ENCODE measurements around the gene GMDS. TPM values are rescaled to one million over a fixed set of nuclear protein-coding genes. Genes with fewer than 3 reads are reported as not detected.

GMDS gene
- total and polyA plus RNA-seq, 4 donors: 7.3 to 28.3 (median 16.1) TPM

DNA sequence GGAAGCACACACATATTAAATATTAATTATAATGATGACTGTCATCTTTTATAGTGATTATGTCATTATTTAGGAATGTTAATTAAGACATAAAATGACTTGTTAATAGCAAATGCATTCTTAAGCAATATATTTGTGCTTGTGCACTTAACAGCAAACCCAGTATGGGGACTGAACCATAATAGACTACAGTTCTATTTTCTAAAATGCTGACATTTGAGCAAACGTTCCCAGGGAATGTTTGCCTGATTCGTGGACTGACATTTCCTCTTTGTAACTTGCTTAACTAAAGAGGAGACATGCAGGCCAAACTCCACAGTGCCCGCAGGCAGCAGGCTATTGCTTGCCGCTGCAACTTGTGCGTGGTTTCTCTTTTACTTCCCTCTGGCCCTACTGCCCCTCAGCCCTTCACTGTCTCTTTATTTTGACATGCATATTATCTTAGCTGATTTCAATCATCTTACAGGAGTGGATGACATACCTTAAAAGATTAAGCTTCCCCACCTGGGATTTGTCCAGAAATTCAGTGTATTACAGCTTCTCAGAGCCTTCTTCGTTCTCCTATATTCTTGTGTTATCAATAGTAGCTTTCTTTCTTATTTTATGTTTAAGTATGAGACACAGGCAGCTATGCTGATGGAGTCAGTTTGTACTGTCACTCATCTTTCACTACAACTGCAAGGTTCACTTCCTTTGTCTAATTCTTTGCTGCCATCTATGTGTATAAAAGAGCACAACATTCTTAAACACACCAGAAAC, 141.5 kb downstream of the GMDS start:
- no peaks in the 10 kb centered on the region for H3K4me1 ChIP-seq (ENCODE audit: control insufficient read depth in 5 of 5, insufficient read depth in 5 of 5, low read length in 5 of 5)
- no peak for ATAC-seq (ENCODE audit: insufficient read depth, low FRiP score)
- peaks cover 0 to 24% (median 18%) of the 10 kb centered on the region in 3 donors for H3K27me3 ChIP-seq (ENCODE audit: control insufficient read depth in 3 of 3, insufficient read depth in 3 of 3, low read length in 2 of 3)
- H3K9me3 ChIP-seq (ENCODE audit: control insufficient read depth in 4 of 4, insufficient read depth in 3 of 4, low read length in 3 of 4): no peaks in the 10 kb centered on the region
- DNase-seq: peak in 2 of 3 donors; percentile 69 to 73
- H3K4me3 ChIP-seq: no peak overlapping the region
- WGBS, 2 donors: 25 to 45% methylated on average over 6 of the region's 6 CpGs
- no peak overlapping the region for H3K9ac ChIP-seq (ENCODE audit: insufficient read depth in 1 of 2, low read length in 2 of 2)
- TF ChIP-seq CTCF (IDR thresholded peaks at IDR 0.05; ENCODE audit: control extremely low read depth, extremely low read depth): peak; percentile 41
- no peaks in the 10 kb centered on the region for H3K36me3 ChIP-seq (ENCODE audit: control insufficient read depth in 4 of 4, insufficient read depth in 4 of 4, low read length in 4 of 4)
- H3K27ac ChIP-seq (ENCODE audit: low read depth in 1 of 2, low read length in 1 of 2): no peak overlapping the region

DNA sequence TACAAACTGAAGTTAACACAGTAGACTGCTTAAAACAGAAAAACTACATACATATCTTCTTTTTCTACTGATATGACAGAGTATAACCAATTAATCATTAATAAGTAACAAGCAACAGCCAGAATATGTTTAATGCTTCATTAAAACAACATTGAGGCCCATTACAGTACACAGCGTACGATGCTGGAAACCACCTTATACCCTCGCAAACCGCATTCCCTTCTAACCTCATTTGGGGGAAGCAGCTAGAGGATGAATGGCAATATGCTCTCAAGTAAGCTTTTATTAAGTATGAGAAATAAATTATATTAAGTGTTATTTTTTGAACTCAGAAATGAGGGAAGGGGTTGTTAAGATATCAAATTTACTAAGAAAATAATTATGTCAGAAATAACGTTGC, 142.4 kb downstream of the GMDS start:
- 76 to 92% methylated on average over 5 of the region's 5 CpGs for WGBS, 2 donors
- Histone ChIP-seq H3K27ac (ENCODE audit: low read depth in 1 of 2, low read length in 1 of 2) (no peak overlapping the region), H3K9ac (ENCODE audit: insufficient read depth in 1 of 2, low read length in 2 of 2) (no peak overlapping the region), H3K4me1 (ENCODE audit: control insufficient read depth in 5 of 5, insufficient read depth in 5 of 5, low read length in 5 of 5) (no peaks in the 10 kb centered on the region), H3K4me3 (no peak overlapping the region), H3K27me3 (ENCODE audit: control insufficient read depth in 3 of 3, insufficient read depth in 3 of 3, low read length in 2 of 3) (peaks cover 0 to 24% (median 21%) of the 10 kb centered on the region in 3 donors), H3K36me3 (ENCODE audit: control insufficient read depth in 4 of 4, insufficient read depth in 4 of 4, low read length in 4 of 4) (no peaks in the 10 kb centered on the region), H3K9me3 (ENCODE audit: control insufficient read depth in 4 of 4, insufficient read depth in 3 of 4, low read length in 3 of 4) (no peaks in the 10 kb centered on the region)
- TF ChIP-seq CTCF (IDR thresholded peaks at IDR 0.05; ENCODE audit: control extremely low read depth, extremely low read depth): no peak
- ATAC-seq (ENCODE audit: insufficient read depth, low FRiP score): no peak
- no peak for DNase-seq

DNA sequence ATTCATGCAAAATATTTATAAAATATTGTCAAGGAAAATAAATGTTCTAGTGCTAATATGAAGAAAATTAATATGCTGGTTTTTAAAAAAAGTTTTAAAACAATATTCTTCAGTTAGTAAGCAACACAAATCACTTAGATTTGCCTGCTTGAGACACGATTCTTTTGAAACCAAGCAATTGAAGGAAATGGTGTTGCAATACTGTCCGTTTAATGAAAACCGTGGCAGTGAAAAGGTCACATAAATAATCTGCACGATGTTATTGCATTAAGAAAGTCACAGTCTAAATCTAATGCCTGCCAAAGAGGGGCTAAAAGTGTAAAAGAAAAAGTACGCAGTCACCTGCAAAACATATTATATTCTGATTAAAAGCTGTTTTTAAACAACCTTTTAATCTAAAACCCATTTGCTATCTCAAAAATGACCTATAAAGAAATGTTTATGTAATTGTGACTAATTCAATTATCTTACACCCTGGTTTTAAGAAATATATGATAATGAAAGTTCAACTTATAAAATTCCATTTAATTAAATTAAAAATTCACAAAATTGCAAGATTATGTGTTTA, 143.0 kb downstream of the GMDS start:
- no peaks in the 10 kb centered on the region for H3K36me3 ChIP-seq (ENCODE audit: control insufficient read depth in 4 of 4, insufficient read depth in 4 of 4, low read length in 4 of 4)
- DNase-seq (peak in 2 of 3 donors; percentile 35 to 41), ATAC-seq (ENCODE audit: insufficient read depth, low FRiP score) (no peak)
- peaks cover 0 to 24% (median 24%) of the 10 kb centered on the region in 3 donors for H3K27me3 ChIP-seq (ENCODE audit: control insufficient read depth in 3 of 3, insufficient read depth in 3 of 3, low read length in 2 of 3)
- no peaks in the 10 kb centered on the region for H3K9me3 ChIP-seq (ENCODE audit: control insufficient read depth in 4 of 4, insufficient read depth in 3 of 4, low read length in 3 of 4)
- H3K27ac ChIP-seq (ENCODE audit: low read depth in 1 of 2, low read length in 1 of 2): no peak overlapping the region
- 38 to 46% methylated on average over 5 of the region's 5 CpGs for WGBS, 2 donors
- TF ChIP-seq CTCF (IDR thresholded peaks at IDR 0.05; ENCODE audit: control extremely low read depth, extremely low read depth): no peak
- no peak overlapping the region for H3K4me3 ChIP-seq
- H3K4me1 ChIP-seq (ENCODE audit: control insufficient read depth in 5 of 5, insufficient read depth in 5 of 5, low read length in 5 of 5): no peaks in the 10 kb centered on the region
- H3K9ac ChIP-seq (ENCODE audit: insufficient read depth in 1 of 2, low read length in 2 of 2): no peak overlapping the region

Measured in lung (tissue), 12 donors.